OCI-M2 (cell line): ENCODE measurements around the gene C1orf50.

ENCODE experiments used
- DNase-seq: peaks from one replicate; lab custom pipeline; 2025; ENCODE audit not compliant: unreplicated experiment; lab: John Stamatoyannopoulos, UW

Gene C1orf50

GRCh38 chr1:42758641-42759040 is 8.4 kb upstream of the C1orf50 start:
- DNase-seq = no peak

GRCh38 chr1:42759114-42759513 is 7.9 kb upstream of the C1orf50 start:
- DNase-seq = no peak

- DNase-seq = no peak
These were observed 5.5 kb upstream of the C1orf50 start for GRCh38 chr1:42761567-42761966.

GRCh38 chr1:42762269-42762668 is 4.8 kb upstream of the C1orf50 start:
- no peak for DNase-seq

GRCh38 chr1:42765269-42765668 is 1.8 kb upstream of the C1orf50 start:
- no peak for DNase-seq

GRCh38 chr1:42765832-42766740 is 963 bp upstream of the C1orf50 start:
- DNase-seq = no peak

GRCh38 chr1:42767510-42768000 is 506 bp downstream of the C1orf50 start:
- no peak for DNase-seq

- DNase-seq = no peak
These were observed 1.1 kb downstream of the C1orf50 start for GRCh38 chr1:42768172-42768571.

- no peak for DNase-seq
These were observed 2.8 kb downstream of the C1orf50 start for GRCh38 chr1:42769811-42770210.

GRCh38 chr1:42773420-42773819 is 6.4 kb downstream of the C1orf50 start:
- DNase-seq = no peak

- no peak for DNase-seq
These were observed 8.0 kb downstream of the C1orf50 start for GRCh38 chr1:42774928-42775526.

GRCh38 chr1:42776502-42776901 is 9.5 kb downstream of the C1orf50 start:
- DNase-seq = no peak

GRCh38 chr1:42777852-42778251 is 10.8 kb downstream of the C1orf50 start:
- no peak for DNase-seq

GRCh38 chr1:42779725-42780124 is 12.7 kb downstream of the C1orf50 start:
- DNase-seq = no peak

- no peak for DNase-seq
These were observed 13.1 kb downstream of the C1orf50 start for GRCh38 chr1:42780176-42780575.

- no peak for DNase-seq
These were observed 16.0 kb downstream of the C1orf50 start for GRCh38 chr1:42783092-42783491.

- DNase-seq = no peak
These were observed 17.5 kb downstream of the C1orf50 start for GRCh38 chr1:42784547-42784945.

GRCh38 chr1:42784946-42785693 is 18.1 kb downstream of the C1orf50 start, which contains the start of gene TMEM269:
Gene TMEM269, plus strand, starts transcription at chr1:42784991. Its CDS starts 4,903 bp downstream, at chr1:42789894.
- no peak for DNase-seq

GRCh38 chr1:42786097-42786496 is 19.0 kb downstream of the C1orf50 start:
- DNase-seq = no peak

GRCh38 chr1:42788021-42788420 is 21.0 kb downstream of the C1orf50 start:
- DNase-seq = no peak

- DNase-seq = no peak
These were observed 26.8 kb downstream of the C1orf50 start for GRCh38 chr1:42793824-42794223.
